BJ (cell line): Measurements from ENCODE around the gene SNX9. TPM values are rescaled to one million over a fixed set of nuclear protein-coding genes. Genes with fewer than 3 reads are reported as not detected.

Source experiments
- CTCF ChIA-PET: fragments of 350-600 bp; formaldehyde crosslinking; extraction: SDS; loops from one replicate; lab custom pipeline; 2021; ENCODE audit warnings: antibody characterized with exemption, inconsistent platforms; lab: Yijun Ruan, JAX
- POLR2A ChIA-PET: fragments of 300-600 bp; sonication (Branson Sonifier 250); formaldehyde crosslinking; extraction: SDS; loops from one replicate; lab custom pipeline; 2021; ENCODE audit warnings: antibody characterized with exemption; lab: Charles Lee
- DNase-seq: peaks from one replicate; pipeline ENCODE4 v3.0.0-alpha.2; 2011; ENCODE audit warnings: low read depth
- H3K27me3 ChIP-seq: 2 replicates; pipeline ENCODE4 v1.6.0; 2011; ENCODE audit warnings: low read length; ENCODE audit not compliant: control insufficient read depth, insufficient read depth
- H3K36me3 ChIP-seq: 2 replicates; pipeline ENCODE4 v1.5.1; 2011; ENCODE audit warnings: low read length; ENCODE audit not compliant: control insufficient read depth, insufficient read depth
- H3K4me3 ChIP-seq: 2 replicates; pipeline ENCODE4 v1.5.1; 2011; ENCODE audit warnings: low read depth, mild to moderate bottlenecking, control low read depth, low read length
- polyA minus RNA-seq: library from RNA; depleted of rRNA, polyadenylated mRNA; stranded (reverse); fragments of >200 nt; gene quantifications from 2 replicates; pipeline ENCODE4 v1.2.3, GENCODE V29; 2011; rRNA and poly(A)+ RNA removed
- polyA plus RNA-seq: library from polyadenylated mRNA; depleted of rRNA; stranded (reverse); fragments of >200 nt; gene quantifications from 2 replicates; pipeline ENCODE4 v1.2.3, GENCODE V29; 2011; rRNA removed
- TF ChIP-seq, protein P1 (sequence below): IDR thresholded peaks from 2 replicates; pipeline ENCODE4 v1.5.1; 2011; ENCODE audit warnings: low read depth, mild to moderate bottlenecking, control low read depth, inconsistent platforms, low read length, moderate library complexity; ENCODE audit not compliant: insufficient read depth

SNX9 gene
- polyA plus RNA-seq (74.8 and 75.1 TPM in 2 replicates), polyA minus RNA-seq (29.7 and 39.0 TPM in 2 replicates)

DNA sequence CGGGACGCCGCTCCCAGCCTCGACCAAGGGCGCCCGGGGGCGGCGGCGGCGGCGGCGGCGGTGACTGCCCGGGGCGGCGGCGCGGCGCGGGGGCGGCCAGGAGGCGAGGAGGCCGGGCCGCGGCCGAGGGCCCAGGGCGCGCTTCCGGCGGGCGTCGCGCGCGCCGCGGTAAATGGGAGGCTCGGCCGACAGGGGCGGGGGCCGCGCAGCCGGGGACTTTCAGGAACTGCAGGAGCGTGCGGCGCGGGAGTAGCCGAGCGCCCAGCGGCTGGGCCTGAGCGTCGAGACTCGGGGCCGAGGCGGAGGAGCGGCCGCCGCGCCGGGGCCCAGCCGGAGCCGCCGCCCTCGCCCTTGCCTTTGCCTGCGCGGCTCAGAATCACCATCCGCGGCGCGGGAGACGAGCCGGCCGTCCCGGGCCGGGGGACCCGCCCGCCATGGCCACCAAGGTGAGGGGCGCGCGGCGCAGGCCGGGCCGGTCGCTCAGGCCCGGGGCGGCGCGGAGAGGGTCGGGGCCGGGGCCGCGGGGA, at the start of gene SNX9:
Gene SNX9 (plus strand): TSS at position 246 of the 527 bp plus-strand sequence. CDS start 189 bp downstream, at position 435.
- POLR2A ChIA-PET, result no interaction called here
- CTCF ChIA-PET, result interaction anchor here (1.2 kb wide), 1 partner anchor 10 kb away, joined by 5 read pairs; no protein-coding TSS in a partner anchor

DNA sequence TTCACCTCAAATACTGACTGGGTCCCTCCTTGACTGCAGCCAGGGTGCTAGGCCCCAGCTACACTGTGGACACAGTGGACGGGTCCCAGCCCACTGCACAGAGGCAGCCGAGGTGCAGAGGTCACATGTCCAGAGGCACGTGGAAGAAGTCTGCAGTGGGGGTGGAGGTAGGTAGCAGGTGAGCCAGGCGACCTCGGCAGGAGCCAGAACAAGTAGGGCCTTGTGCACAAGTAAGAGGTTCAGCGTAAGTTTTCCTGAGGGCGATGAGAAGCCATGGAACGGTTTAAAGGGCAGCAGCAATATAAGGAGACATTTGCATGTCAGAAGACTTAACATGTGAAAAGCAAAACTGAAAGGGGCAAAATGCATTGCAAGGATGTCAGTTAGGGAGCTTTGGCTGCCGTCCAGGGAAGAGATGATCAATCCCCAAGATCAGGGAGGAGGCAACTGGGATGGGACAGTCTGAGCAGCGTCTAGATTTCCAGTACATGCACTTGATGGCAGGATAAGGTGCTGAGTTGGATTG, 49.7 kb upstream of the SNX9 start:
- Histone ChIP-seq H3K4me3 (no peak overlapping the region), H3K36me3 (no peaks in the 10 kb centered on the region), H3K27me3 (no peaks in the 10 kb centered on the region)
- ChIA-PET CTCF (interaction anchor here (1.4 kb wide), 1 partner anchor 14 kb away, joined by 4 read pairs; no protein-coding TSS in a partner anchor), POLR2A (no interaction called here)
- no peak for DNase-seq
- TF ChIP-seq, protein P1, sequence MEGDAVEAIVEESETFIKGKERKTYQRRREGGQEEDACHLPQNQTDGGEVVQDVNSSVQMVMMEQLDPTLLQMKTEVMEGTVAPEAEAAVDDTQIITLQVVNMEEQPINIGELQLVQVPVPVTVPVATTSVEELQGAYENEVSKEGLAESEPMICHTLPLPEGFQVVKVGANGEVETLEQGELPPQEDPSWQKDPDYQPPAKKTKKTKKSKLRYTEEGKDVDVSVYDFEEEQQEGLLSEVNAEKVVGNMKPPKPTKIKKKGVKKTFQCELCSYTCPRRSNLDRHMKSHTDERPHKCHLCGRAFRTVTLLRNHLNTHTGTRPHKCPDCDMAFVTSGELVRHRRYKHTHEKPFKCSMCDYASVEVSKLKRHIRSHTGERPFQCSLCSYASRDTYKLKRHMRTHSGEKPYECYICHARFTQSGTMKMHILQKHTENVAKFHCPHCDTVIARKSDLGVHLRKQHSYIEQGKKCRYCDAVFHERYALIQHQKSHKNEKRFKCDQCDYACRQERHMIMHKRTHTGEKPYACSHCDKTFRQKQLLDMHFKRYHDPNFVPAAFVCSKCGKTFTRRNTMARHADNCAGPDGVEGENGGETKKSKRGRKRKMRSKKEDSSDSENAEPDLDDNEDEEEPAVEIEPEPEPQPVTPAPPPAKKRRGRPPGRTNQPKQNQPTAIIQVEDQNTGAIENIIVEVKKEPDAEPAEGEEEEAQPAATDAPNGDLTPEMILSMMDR, result no peak

More for the DNA sequence above, at the start of gene SNX9:
- H3K27me3 ChIP-seq, result no peaks in the 10 kb centered on the region
- H3K36me3 ChIP-seq, result no peaks in the 10 kb centered on the region
- peak within 1 kb of the TSS; percentile 96 for H3K4me3 ChIP-seq
- DNase-seq, result no peak
- TF ChIP-seq, protein P1, result no peak

DNA sequence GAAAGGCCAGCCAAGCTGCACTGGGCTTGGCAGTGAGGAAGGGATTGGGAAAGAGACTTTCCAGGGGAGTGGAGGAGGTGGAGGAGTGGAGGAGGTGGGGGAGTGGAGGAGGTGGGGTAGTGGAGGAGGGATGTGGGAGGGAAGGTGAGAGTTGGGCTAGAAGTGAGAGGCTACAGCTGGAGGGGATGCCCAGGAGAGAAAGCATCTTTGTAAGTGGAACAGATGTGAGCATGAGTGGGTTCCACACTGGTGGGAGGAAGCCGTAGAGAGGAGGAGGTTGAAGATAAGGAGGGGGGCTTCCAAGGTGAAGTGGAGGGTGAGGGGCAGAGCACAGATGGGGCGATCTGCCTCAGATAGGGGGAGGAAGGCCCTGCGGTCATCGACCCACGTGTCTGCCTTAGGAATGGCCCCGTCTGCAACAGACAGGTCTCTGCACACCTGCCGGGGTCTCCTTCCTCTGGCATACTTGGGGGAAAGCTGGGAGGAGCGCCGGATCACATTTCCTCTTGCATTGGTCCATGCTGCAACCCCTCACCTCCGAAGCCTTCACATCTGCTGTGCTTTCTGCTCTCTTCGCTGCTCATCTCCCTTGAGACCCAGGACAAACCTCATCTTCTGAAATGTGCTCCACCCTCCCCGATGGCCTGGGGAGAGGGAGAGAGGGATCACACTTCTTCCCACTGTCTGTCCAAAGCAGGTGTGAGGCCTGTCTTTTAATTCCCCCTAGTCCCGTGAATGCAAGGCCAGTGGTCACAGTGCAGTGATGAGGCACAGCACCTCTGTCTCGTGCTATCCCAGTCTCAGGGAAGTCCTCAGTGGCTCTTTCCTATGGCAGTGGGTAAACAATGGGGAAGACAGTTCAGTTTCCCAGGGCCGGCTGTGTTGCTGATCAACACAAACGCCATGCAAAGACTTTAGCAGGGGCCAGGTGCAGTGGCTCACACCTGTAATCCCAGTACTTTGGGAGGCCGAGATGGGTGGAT, 48.6 kb upstream of the SNX9 start:
- TF ChIP-seq, protein P1, result no peak
- CTCF ChIA-PET, result interaction anchor here (1.4 kb wide), 1 partner anchor 13 kb away, joined by 4 read pairs; no protein-coding TSS in a partner anchor
- no peak for DNase-seq

DNA sequence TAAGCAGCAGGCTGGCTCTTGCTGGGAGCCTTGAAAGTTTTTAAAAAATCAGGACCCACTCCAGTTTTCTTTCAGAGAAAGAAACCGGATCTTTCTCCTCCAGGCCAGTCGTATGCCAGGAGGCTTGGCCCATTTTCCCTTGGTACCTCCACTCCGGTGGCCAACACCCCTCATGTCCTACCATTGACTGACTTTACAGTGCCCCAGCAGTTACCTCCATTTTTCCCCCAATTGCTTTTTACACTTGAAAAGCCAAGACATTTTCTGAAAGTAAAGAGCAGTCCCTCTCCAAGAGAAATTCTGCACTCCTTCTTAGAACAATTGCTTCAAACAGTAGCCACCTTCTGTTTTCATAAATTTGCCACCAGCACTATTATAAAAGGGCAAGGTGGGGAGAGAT, 47.7 kb upstream of the SNX9 start:
- ChIA-PET POLR2A (no interaction called here), CTCF (no interaction called here)
- H3K4me3 ChIP-seq, result no peak overlapping the region
- TF ChIP-seq, protein P1, result no peak
- no peaks in the 10 kb centered on the region for H3K27me3 ChIP-seq
- no peak for DNase-seq
- H3K36me3 ChIP-seq, result no peaks in the 10 kb centered on the region

More for the DNA sequence above, 48.6 kb upstream of the SNX9 start:
- Histone ChIP-seq H3K4me3 (no peak overlapping the region), H3K36me3 (no peaks in the 10 kb centered on the region), H3K27me3 (no peaks in the 10 kb centered on the region)
- POLR2A ChIA-PET, result no interaction called here

DNA sequence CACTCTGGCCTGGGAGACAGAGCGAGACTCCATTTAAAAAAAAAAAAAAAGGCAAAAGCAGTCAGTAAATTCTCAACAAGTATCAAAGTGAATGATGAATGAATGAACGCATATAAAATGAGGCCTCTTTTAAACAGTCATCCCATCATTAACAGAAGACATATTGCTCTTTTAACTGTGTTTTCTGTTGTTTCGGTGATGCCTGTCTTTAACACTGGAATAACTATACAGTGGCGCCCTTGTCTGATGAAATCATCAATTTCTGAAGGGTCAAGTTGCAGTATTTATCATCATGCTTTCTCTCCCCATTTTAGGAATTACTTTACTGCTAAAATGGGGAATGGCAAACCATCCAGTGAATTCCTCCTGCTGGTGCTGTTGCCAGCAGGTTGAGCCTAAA, 45.7 kb upstream of the SNX9 start:
- H3K36me3 ChIP-seq, result no peaks in the 10 kb centered on the region
- H3K27me3 ChIP-seq, result no peaks in the 10 kb centered on the region
- ChIA-PET CTCF (no interaction called here), POLR2A (no interaction called here)
- H3K4me3 ChIP-seq, result no peak overlapping the region
- no peak for DNase-seq
- TF ChIP-seq, protein P1, result no peak
